ENCODE data around the gene FLNB.

- TF ChIP-seq POLR2A (IDR thresholded peaks at IDR 0.05; ENCODE audit: low read depth) (no peak), CTCF (IDR thresholded peaks at IDR 0.05) (no peak)
Measured at GRCh38 chr3:57982561-57983243, 25.5 kb upstream of the FLNB start.

Measured in esophagus muscularis mucosa (tissue), 3 donors.